ENCODE results near the gene TMEM19. TPM values are rescaled to one million over a fixed set of nuclear protein-coding genes. Genes with fewer than 3 reads are reported as not detected.

Gene TMEM19
- total RNA-seq, 1 experiment from 2014 or later, result 17.3 TPM

DNA sequence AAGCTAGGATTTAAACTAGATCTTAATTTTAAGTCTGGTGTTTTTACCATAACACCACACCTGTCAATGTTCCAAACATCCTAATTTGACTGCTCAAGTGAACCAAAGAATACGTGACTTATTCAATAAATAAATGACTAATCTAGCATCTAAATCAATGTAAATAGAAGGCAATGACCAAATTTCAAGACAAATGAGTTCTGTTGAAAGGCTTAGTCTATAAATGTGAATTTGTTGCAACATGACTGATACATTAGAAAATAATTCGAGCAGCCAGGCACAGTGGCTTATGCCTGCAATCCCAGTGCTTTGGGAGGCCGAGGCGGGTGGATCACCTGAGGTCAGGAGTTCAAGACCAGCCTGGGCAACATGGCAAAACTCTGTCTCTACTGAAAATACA is 37.3 kb upstream of the TMEM19 start:
- Histone ChIP-seq H2BK120ac (ENCODE audit: low read depth, low read length, poor library complexity, severe bottlenecking) (no peak overlapping the region), H3K14ac (ENCODE audit: insufficient read depth, low read length) (no peak overlapping the region), H2BK20ac (ENCODE audit: low read depth, low read length, poor library complexity, severe bottlenecking) (no peak overlapping the region), H3T11ph (ENCODE audit: low read length) (no peak overlapping the region), H3K27ac (ENCODE audit: insufficient read length, low read depth, low read length) (no peak overlapping the region), H2BK15ac (ENCODE audit: low read depth, low read length) (no peak overlapping the region), H4K91ac (ENCODE audit: insufficient read length, low read depth, low read length) (no peak overlapping the region), H2AK5ac (ENCODE audit: insufficient read length, low read length) (no peak overlapping the region), H3K4me1 (ENCODE audit: insufficient read depth, low read length) (no peaks in the 10 kb centered on the region), H3K27me3 (ENCODE audit: insufficient read depth, low read length) (no peaks in the 10 kb centered on the region), H3K9me3 (ENCODE audit: control insufficient read depth, low read depth, low read length) (no peaks in the 10 kb centered on the region), H3K9ac (ENCODE audit: extremely low read depth, insufficient read length, low read length) (no peak overlapping the region), H3K4ac (ENCODE audit: low read depth, low read length) (no peak overlapping the region), H4K20me1 (ENCODE audit: control insufficient read depth, insufficient read depth, insufficient read length) (no peaks in the 10 kb centered on the region), H3K79me1 (ENCODE audit: insufficient read depth, low read depth, low read length, poor library complexity, severe bottlenecking) (no peaks in the 10 kb centered on the region), H3K23ac (ENCODE audit: insufficient read length, low read depth, low read length) (no peak overlapping the region), H3K4me2 (ENCODE audit: insufficient read depth, insufficient read length, low read length) (no peak overlapping the region), H4K5ac (ENCODE audit: insufficient read length, low read depth, low read length) (no peak overlapping the region), H3K18ac (ENCODE audit: insufficient read length, low read depth, low read length) (no peak overlapping the region), H3K79me2 (ENCODE audit: insufficient read depth, low read length) (peaks cover 3% of the 10 kb centered on the region; the same call in 1 of the 2 replicates), H3K23me2 (ENCODE audit: insufficient read length, low read depth, low read length, poor library complexity, severe bottlenecking) (no peaks in the 10 kb centered on the region), H2BK5ac (ENCODE audit: insufficient read length, low read length) (no peak overlapping the region), H2AFZ (ENCODE audit: low read length) (no peak overlapping the region), H2BK12ac (ENCODE audit: insufficient read length, low read depth, low read length) (no peak overlapping the region), H3K56ac (ENCODE audit: insufficient read length, low read depth, low read length) (no peak overlapping the region), H4K8ac (replicated peaks; ENCODE audit: insufficient read length, low read depth, low read length) (no peak overlapping the region)
- DNase-seq, result no peak
- Mint-ChIP-seq H3K4me3 (no peak overlapping the region), H3K27me3 (ENCODE audit: low read depth) (no peaks in the 10 kb centered on the region), H3K9me3 (no peaks in the 10 kb centered on the region), H3K27ac (no peak overlapping the region), H3K4me1 (no peaks in the 10 kb centered on the region), H3K36me3 (ENCODE audit: insufficient read depth in 1 of 3, low read depth in 3 of 3) (peaks cover 20 to 47% (median 22%) of the 10 kb centered on the region in 3 experiments; a peak in 6 of 7 replicates)
- TF ChIP-seq, protein P1, sequence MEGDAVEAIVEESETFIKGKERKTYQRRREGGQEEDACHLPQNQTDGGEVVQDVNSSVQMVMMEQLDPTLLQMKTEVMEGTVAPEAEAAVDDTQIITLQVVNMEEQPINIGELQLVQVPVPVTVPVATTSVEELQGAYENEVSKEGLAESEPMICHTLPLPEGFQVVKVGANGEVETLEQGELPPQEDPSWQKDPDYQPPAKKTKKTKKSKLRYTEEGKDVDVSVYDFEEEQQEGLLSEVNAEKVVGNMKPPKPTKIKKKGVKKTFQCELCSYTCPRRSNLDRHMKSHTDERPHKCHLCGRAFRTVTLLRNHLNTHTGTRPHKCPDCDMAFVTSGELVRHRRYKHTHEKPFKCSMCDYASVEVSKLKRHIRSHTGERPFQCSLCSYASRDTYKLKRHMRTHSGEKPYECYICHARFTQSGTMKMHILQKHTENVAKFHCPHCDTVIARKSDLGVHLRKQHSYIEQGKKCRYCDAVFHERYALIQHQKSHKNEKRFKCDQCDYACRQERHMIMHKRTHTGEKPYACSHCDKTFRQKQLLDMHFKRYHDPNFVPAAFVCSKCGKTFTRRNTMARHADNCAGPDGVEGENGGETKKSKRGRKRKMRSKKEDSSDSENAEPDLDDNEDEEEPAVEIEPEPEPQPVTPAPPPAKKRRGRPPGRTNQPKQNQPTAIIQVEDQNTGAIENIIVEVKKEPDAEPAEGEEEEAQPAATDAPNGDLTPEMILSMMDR (conservative IDR thresholded peaks at IDR 0.05), result no peak
- WGBS (ENCODE audit: extremely low coverage, insufficient read length, low lambda C conversion rate), result no CpG with 5 or more reads among the region's 4 CpGs
